ENCODE measurements around the gene LRFN3. TPM values are rescaled to one million over a fixed set of nuclear protein-coding genes. Genes with fewer than 3 reads are reported as not detected.

LRFN3 gene
- polyA plus RNA-seq, 1 experiment = 1.8 TPM

DNA sequence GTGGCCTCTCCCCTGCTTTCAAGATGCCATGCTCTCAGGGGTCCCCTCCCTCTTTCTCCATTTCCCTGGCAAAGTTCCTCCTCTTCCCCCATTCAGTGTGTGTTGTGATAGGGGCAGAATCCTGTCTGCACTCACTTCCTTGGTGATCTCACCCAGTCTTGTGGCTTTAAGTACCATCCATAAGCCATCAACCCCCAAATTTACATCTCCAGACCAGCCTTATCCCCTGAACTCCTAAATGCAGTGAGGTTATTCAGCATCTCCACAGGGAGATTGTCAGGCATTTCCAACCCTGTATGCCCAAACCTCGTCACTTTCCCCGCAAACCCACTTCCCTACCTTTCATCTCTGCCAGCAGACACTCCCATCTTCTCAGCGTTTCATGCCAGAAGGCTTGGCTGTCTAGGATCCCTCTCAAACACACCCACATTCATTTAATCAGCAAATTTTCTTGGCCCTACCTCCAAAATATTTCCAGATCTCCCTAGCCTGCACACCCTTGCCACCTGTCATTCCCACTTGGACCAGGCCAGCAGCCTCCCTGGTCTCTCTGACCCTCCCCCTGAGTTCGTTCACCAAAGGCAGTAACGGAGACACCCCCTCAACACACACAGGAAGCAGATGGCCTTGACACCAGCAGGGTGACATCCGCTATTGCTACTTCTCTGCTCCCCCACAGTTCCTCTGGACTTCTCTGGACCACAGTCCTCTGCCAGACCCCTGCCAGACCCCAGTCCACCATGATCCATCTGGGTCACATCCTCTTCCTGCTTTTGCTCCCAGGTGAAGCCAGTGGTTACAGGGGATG is 34.1 kb upstream of the LRFN3 start, which contains the start of gene HCST:
HCST (plus strand) TSS at position 676 of the 808 bp plus-strand sequence; CDS start at position 741, 65 bp downstream.
- Histone ChIP-seq H3K36me3 (ENCODE audit: control insufficient read depth, insufficient read depth, low read length) (peaks cover 2% of the 10 kb centered on the region; the same call in 1 of the 2 replicates), H3K4me3 (ENCODE audit: low read depth, low read length) (peak within 1 kb of the TSS; percentile 20; the same call in 1 of the 2 replicates), H3K27me3 (ENCODE audit: control insufficient read depth, insufficient read depth, low read length) (no peaks in the 10 kb centered on the region)
- POLR2A ChIA-PET = no interaction called here
- DNase-seq (ENCODE audit: low read depth) = peak; percentile 22
- TF ChIP-seq, protein P1, sequence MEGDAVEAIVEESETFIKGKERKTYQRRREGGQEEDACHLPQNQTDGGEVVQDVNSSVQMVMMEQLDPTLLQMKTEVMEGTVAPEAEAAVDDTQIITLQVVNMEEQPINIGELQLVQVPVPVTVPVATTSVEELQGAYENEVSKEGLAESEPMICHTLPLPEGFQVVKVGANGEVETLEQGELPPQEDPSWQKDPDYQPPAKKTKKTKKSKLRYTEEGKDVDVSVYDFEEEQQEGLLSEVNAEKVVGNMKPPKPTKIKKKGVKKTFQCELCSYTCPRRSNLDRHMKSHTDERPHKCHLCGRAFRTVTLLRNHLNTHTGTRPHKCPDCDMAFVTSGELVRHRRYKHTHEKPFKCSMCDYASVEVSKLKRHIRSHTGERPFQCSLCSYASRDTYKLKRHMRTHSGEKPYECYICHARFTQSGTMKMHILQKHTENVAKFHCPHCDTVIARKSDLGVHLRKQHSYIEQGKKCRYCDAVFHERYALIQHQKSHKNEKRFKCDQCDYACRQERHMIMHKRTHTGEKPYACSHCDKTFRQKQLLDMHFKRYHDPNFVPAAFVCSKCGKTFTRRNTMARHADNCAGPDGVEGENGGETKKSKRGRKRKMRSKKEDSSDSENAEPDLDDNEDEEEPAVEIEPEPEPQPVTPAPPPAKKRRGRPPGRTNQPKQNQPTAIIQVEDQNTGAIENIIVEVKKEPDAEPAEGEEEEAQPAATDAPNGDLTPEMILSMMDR (IDR thresholded peaks at IDR 0.05; ENCODE audit: insufficient read depth, low read depth, low read length) = no peak
- CTCF ChIA-PET = interaction anchor here (1.6 kb wide), 1 partner anchor 29 kb away, joined by 4 read pairs; no protein-coding TSS in a partner anchor

DNA sequence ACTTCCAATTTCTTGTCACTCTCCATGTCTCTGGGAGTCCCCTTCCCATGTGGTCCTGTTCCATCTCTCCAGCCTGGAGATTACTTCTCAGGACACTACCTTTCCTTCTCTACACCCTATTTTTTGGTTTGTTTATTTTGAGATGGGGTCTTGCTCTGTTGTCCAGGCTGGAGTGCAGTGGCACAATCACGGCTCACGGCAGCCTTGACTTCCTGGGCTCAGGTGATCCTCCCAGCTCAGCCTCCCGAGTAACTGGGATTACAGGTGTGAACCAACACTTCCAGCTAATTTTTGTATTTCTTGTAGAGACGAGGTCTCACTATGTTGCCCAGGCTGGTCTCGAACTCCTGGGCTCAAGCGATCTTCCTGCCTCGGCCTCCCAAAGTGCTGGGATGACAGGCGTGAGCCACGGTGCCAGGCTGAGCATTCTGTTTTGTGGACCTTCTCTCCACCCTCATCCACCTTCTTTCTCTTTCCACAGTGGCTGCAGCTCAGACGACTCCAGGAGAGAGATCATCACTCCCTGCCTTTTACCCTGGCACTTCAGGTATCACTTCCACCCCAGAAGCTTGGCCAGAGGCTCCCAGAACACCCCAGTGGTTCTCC is 33.2 kb upstream of the LRFN3 start:
- no peak for DNase-seq (ENCODE audit: low read depth)
- Histone ChIP-seq H3K4me3 (ENCODE audit: low read depth, low read length) (peak overlapping the region; percentile 20; the same call in 1 of the 2 replicates), H3K27me3 (ENCODE audit: control insufficient read depth, insufficient read depth, low read length) (no peaks in the 10 kb centered on the region), H3K36me3 (ENCODE audit: control insufficient read depth, insufficient read depth, low read length) (no peaks in the 10 kb centered on the region)
- ChIA-PET POLR2A (no interaction called here), CTCF (interaction anchor here (1.0 to 1.6 kb wide), 4 partner anchors 21 to 30 kb away, joined by 3 to 6 read pairs (median 4); no protein-coding TSS in a partner anchor)
- TF ChIP-seq, protein P1 (IDR thresholded peaks at IDR 0.05; ENCODE audit: insufficient read depth, low read depth, low read length) = no peak

DNA sequence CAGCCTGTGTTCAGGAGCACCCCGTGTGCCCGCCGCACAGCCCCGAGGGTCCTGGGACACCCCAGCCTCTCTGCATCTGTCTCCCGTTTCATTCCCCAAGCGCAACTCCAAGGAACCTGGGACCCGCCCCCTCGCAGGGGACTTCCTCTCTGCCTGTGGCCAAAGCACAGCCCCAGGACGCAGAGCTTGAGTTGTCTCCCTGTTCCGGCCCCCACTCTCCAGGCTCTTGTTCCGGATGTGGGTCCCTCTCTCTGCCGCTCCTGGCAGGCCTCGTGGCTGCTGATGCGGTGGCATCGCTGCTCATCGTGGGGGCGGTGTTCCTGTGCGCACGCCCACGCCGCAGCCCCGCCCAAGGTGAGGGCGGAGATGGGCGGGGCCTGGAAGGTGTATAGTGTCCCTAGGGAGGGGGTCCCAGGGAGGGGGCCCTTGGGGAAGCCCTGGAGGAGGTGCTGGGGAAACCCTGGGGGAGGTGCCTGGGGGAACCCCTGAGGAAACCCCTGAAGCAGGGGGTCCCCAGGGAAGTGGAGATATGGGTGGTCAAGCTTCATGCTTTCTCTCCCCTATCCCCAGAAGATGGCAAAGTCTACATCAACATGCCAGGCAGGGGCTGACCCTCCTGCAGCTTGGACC is 32.5 kb upstream of the LRFN3 start:
- Histone ChIP-seq H3K36me3 (ENCODE audit: control insufficient read depth, insufficient read depth, low read length) (no peaks in the 10 kb centered on the region), H3K27me3 (ENCODE audit: control insufficient read depth, insufficient read depth, low read length) (no peaks in the 10 kb centered on the region), H3K4me3 (ENCODE audit: low read depth, low read length) (peak overlapping the region; percentile 20; the same call in 1 of the 2 replicates)
- ChIA-PET POLR2A (interaction anchor here (0.6 kb wide), 1 partner anchor 149 kb away, joined by 17 read pairs; no protein-coding TSS in a partner anchor), CTCF (interaction anchor here (0.6 to 1.6 kb wide), 5 partner anchors 17 to 29 kb away, joined by 3 to 6 read pairs (median 4); no protein-coding TSS in a partner anchor)
- no peak for DNase-seq (ENCODE audit: low read depth)
- TF ChIP-seq, protein P1 (IDR thresholded peaks at IDR 0.05; ENCODE audit: insufficient read depth, low read depth, low read length) = no peak

DNA sequence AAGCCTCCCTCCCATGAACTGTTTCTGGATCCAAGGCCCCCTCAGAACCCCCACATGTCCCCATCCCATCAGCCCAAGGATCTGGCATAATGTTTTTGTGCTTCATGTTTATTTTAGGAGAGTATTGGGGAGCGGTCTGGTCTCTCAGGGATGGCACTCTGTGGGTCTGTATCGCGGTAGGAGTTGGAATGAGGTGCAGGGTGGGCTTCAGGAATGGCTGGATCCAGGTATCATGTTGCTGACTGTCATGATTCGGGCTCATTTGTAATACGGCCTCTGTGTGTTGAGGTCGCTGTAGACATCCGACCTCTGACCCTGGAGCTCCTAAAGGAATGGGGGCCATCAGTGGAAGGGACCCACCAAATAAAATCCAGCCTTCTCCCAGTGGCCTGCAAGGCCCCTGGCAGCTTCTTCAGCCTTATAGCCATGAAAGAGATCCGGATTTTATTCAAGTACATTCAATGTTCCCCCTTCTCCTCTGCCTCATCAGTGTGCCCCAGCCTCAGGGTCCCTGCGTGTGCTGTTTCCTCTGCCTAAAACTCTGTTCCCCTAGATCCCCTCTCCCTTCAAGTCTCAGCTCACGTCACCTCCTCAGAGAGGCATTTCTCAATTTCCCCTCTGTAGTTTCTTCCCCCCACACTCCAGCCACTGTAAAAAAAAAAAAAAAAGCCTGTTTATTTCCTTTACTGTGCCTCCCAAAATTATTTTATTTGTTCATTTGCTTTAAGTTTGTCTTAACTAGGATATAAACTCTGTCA is 31.7 kb upstream of the LRFN3 start:
- CTCF ChIA-PET = interaction anchor here (1.1 kb wide), 1 partner anchor 21 kb away, joined by 3 read pairs; no protein-coding TSS in a partner anchor
- H3K36me3 ChIP-seq (ENCODE audit: control insufficient read depth, insufficient read depth, low read length) = no peaks in the 10 kb centered on the region
- TF ChIP-seq, protein P1 (IDR thresholded peaks at IDR 0.05; ENCODE audit: insufficient read depth, low read depth, low read length) = no peak
- POLR2A ChIA-PET = no interaction called here
- DNase-seq (ENCODE audit: low read depth) = no peak
- H3K4me3 ChIP-seq (ENCODE audit: low read depth, low read length) = no peak overlapping the region
- no peaks in the 10 kb centered on the region for H3K27me3 ChIP-seq (ENCODE audit: control insufficient read depth, insufficient read depth, low read length)
